ENCODE data around the gene MTMR12.

The MTMR12 gene

GRCh38 chr5:32229586-32229985 lies 83.2 kb downstream of the MTMR12 start:
- Histone ChIP-seq H3K18ac (ENCODE audit: low read length) (no peak overlapping the region), H3K27me3 (ENCODE audit: insufficient read depth, low read length, poor library complexity) (no peaks in the 10 kb centered on the region), H3K56ac (ENCODE audit: low read length) (no peak overlapping the region), H2BK120ac (ENCODE audit: low read depth, low read length) (no peak overlapping the region), H4K8ac (ENCODE audit: low read depth, low read length) (no peak overlapping the region), H4K5ac (ENCODE audit: low read length) (no peak overlapping the region), H3K9ac (ENCODE audit: low read length) (no peak overlapping the region), H2BK5ac (ENCODE audit: low read length) (no peak overlapping the region), H3K4me1 (ENCODE audit: control insufficient read depth, low read depth, low read length) (no peaks in the 10 kb centered on the region), H3K4me2 (ENCODE audit: low read length) (no peak overlapping the region), H3K4ac (ENCODE audit: low read depth, low read length) (no peak overlapping the region), H2AK5ac (ENCODE audit: low read length) (no peak overlapping the region), H3K79me1 (ENCODE audit: low read length) (no peaks in the 10 kb centered on the region), H2BK15ac (replicated peaks; ENCODE audit: low read depth) (no peak overlapping the region), H3K23ac (ENCODE audit: low read length) (no peak overlapping the region), H3K27ac (ENCODE audit: low read depth, low read length) (no peak overlapping the region), H3K4me3 (ENCODE audit: low read length) (no peak overlapping the region), H3K79me2 (ENCODE audit: control insufficient read depth, insufficient read depth, low read length) (no peaks in the 10 kb centered on the region), H3K36me3 (ENCODE audit: control insufficient read depth, insufficient read depth, low read length) (no peaks in the 10 kb centered on the region)
- WGBS (ENCODE audit: extremely low coverage, insufficient coverage, low lambda C conversion rate), result no CpG with 5 or more reads among the region's 14 CpGs
- DNase-seq, result no peak

DNA sequence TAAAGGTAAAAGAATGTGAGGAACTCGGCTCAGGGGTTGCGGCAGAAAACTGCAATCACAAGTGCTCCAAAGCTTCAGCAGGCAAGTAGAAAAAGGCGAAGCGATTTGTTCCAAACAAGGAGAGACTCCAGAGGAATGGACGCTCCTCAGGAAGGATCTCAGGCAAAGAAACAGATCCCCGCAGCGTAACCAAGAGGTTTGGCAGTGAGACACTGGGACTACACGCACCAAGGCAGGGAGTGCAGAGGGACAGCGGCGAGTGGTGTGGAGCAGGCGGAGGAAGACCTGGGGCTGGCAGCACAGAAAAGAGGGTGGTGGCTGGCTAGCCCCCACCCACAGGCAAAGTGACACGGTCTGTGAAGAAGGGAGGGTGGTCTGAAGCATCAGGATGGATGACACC lies 83.9 kb downstream of the MTMR12 start:
- H3K27ac ChIP-seq (ENCODE audit: low read depth, low read length), result no peak overlapping the region
- no peaks in the 10 kb centered on the region for H3K79me2 ChIP-seq (ENCODE audit: control insufficient read depth, insufficient read depth, low read length)
- no peak overlapping the region for H4K5ac ChIP-seq (ENCODE audit: low read length)
- no peak for DNase-seq
- no peaks in the 10 kb centered on the region for H3K36me3 ChIP-seq (ENCODE audit: control insufficient read depth, insufficient read depth, low read length)
- no peak overlapping the region for H2AK5ac ChIP-seq (ENCODE audit: low read length)
- H3K23ac ChIP-seq (ENCODE audit: low read length), result no peak overlapping the region
- H4K8ac ChIP-seq (ENCODE audit: low read depth, low read length), result no peak overlapping the region
- no peak overlapping the region for H3K56ac ChIP-seq (ENCODE audit: low read length)
- H3K4me2 ChIP-seq (ENCODE audit: low read length), result no peak overlapping the region
- WGBS (ENCODE audit: extremely low coverage, insufficient coverage, low lambda C conversion rate), result no CpG with 5 or more reads among the region's 12 CpGs
- H2BK5ac ChIP-seq (ENCODE audit: low read length), result no peak overlapping the region
- no peak overlapping the region for H3K9ac ChIP-seq (ENCODE audit: low read length)
- no peaks in the 10 kb centered on the region for H3K27me3 ChIP-seq (ENCODE audit: insufficient read depth, low read length, poor library complexity)
- no peak overlapping the region for H2BK120ac ChIP-seq (ENCODE audit: low read depth, low read length)
- no peak overlapping the region for H2BK15ac ChIP-seq (replicated peaks; ENCODE audit: low read depth)
- H3K18ac ChIP-seq (ENCODE audit: low read length), result no peak overlapping the region
- H3K4me1 ChIP-seq (ENCODE audit: control insufficient read depth, low read depth, low read length), result peaks cover 1% of the 10 kb centered on the region
- H3K4me3 ChIP-seq (ENCODE audit: low read length), result no peak overlapping the region
- H3K4ac ChIP-seq (ENCODE audit: low read depth, low read length), result no peak overlapping the region
- no peaks in the 10 kb centered on the region for H3K79me1 ChIP-seq (ENCODE audit: low read length)

GRCh38 chr5:32225445-32225844 lies 87.3 kb downstream of the MTMR12 start:
- Histone ChIP-seq H3K4me2 (ENCODE audit: low read length) (no peak overlapping the region), H3K56ac (ENCODE audit: low read length) (no peak overlapping the region), H3K9ac (ENCODE audit: low read length) (no peak overlapping the region), H4K8ac (ENCODE audit: low read depth, low read length) (no peak overlapping the region), H3K4ac (ENCODE audit: low read depth, low read length) (no peak overlapping the region), H3K4me1 (ENCODE audit: control insufficient read depth, low read depth, low read length) (peaks cover 1% of the 10 kb centered on the region), H4K5ac (ENCODE audit: low read length) (no peak overlapping the region), H2BK120ac (ENCODE audit: low read depth, low read length) (no peak overlapping the region), H3K27ac (ENCODE audit: low read depth, low read length) (no peak overlapping the region), H2BK5ac (ENCODE audit: low read length) (no peak overlapping the region), H3K18ac (ENCODE audit: low read length) (no peak overlapping the region), H2AK5ac (ENCODE audit: low read length) (no peak overlapping the region), H3K4me3 (ENCODE audit: low read length) (no peak overlapping the region), H3K23ac (ENCODE audit: low read length) (no peak overlapping the region), H3K79me2 (ENCODE audit: control insufficient read depth, insufficient read depth, low read length) (no peaks in the 10 kb centered on the region), H3K36me3 (ENCODE audit: control insufficient read depth, insufficient read depth, low read length) (no peaks in the 10 kb centered on the region), H2BK15ac (replicated peaks; ENCODE audit: low read depth) (no peak overlapping the region), H3K27me3 (ENCODE audit: insufficient read depth, low read length, poor library complexity) (no peaks in the 10 kb centered on the region), H3K79me1 (ENCODE audit: low read length) (no peaks in the 10 kb centered on the region)
- no peak for DNase-seq
- WGBS (ENCODE audit: extremely low coverage, insufficient coverage, low lambda C conversion rate), result no CpG with 5 or more reads among the region's 5 CpGs

DNA sequence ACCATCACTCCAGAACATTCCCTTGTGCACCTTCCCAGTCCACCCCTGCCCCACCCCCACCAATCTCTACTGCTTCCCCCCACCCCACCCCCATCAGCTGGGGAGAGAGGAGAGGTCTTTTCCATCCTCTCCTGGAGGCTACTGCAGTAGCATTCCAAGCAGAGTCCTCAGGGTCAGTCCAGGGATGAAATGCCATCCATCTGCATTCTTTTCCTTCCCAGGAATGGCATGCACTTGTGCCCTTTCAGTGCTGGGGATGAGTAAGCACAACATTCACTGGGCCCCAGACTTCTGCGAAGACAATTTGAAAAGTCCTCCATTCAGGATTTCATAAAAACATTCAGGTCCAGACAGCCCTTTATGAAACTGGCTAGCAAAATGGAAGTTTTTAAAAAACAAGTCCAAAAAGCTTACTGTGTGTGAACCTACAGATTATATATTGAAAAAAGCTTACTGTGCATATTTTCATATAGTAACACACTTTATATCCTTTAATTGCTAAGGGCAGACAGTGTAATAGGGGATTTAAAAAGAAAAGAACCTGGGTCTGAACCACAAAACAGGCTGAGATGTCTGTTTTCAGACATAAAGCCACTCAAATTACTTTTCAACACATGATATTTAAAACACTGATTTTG lies 88.6 kb downstream of the MTMR12 start:
- Histone ChIP-seq H3K79me2 (ENCODE audit: control insufficient read depth, insufficient read depth, low read length) (no peaks in the 10 kb centered on the region), H3K56ac (ENCODE audit: low read length) (no peak overlapping the region), H3K9ac (ENCODE audit: low read length) (no peak overlapping the region), H3K4ac (ENCODE audit: low read depth, low read length) (no peak overlapping the region), H3K18ac (ENCODE audit: low read length) (no peak overlapping the region), H3K36me3 (ENCODE audit: control insufficient read depth, insufficient read depth, low read length) (no peaks in the 10 kb centered on the region), H3K23ac (ENCODE audit: low read length) (no peak overlapping the region), H3K4me3 (ENCODE audit: low read length) (no peak overlapping the region), H2BK120ac (ENCODE audit: low read depth, low read length) (no peak overlapping the region), H3K4me2 (ENCODE audit: low read length) (no peak overlapping the region), H4K8ac (ENCODE audit: low read depth, low read length) (no peak overlapping the region), H2BK5ac (ENCODE audit: low read length) (no peak overlapping the region), H3K4me1 (ENCODE audit: control insufficient read depth, low read depth, low read length) (peaks cover 1% of the 10 kb centered on the region), H3K27ac (ENCODE audit: low read depth, low read length) (peak overlapping the region; percentile 40), H3K27me3 (ENCODE audit: insufficient read depth, low read length, poor library complexity) (no peaks in the 10 kb centered on the region), H2BK15ac (replicated peaks; ENCODE audit: low read depth) (no peak overlapping the region), H3K79me1 (ENCODE audit: low read length) (no peaks in the 10 kb centered on the region), H4K5ac (ENCODE audit: low read length) (no peak overlapping the region), H2AK5ac (ENCODE audit: low read length) (no peak overlapping the region)
- DNase-seq, result peak; percentile 97
- WGBS (ENCODE audit: extremely low coverage, insufficient coverage, low lambda C conversion rate), result no CpG with 5 or more reads among the region's 1 CpG

- no peak overlapping the region for H3K27ac ChIP-seq (ENCODE audit: low read depth, low read length)
- WGBS (ENCODE audit: extremely low coverage, insufficient coverage, low lambda C conversion rate), result no CpG with 5 or more reads among the region's 5 CpGs
- no peak overlapping the region for H3K4ac ChIP-seq (ENCODE audit: low read depth, low read length)
- no peak overlapping the region for H3K18ac ChIP-seq (ENCODE audit: low read length)
- H3K23ac ChIP-seq (ENCODE audit: low read length), result no peak overlapping the region
- no peak overlapping the region for H3K56ac ChIP-seq (ENCODE audit: low read length)
- H2BK5ac ChIP-seq (ENCODE audit: low read length), result no peak overlapping the region
- no peak overlapping the region for H4K8ac ChIP-seq (ENCODE audit: low read depth, low read length)
- DNase-seq, result no peak
- no peak overlapping the region for H2BK120ac ChIP-seq (ENCODE audit: low read depth, low read length)
- no peak overlapping the region for H3K4me2 ChIP-seq (ENCODE audit: low read length)
- no peak overlapping the region for H4K5ac ChIP-seq (ENCODE audit: low read length)
- H3K9ac ChIP-seq (ENCODE audit: low read length), result no peak overlapping the region
- H2AK5ac ChIP-seq (ENCODE audit: low read length), result no peak overlapping the region
- no peaks in the 10 kb centered on the region for H3K79me1 ChIP-seq (ENCODE audit: low read length)
- H3K4me3 ChIP-seq (ENCODE audit: low read length), result no peak overlapping the region
- no peaks in the 10 kb centered on the region for H3K36me3 ChIP-seq (ENCODE audit: control insufficient read depth, insufficient read depth, low read length)
- no peaks in the 10 kb centered on the region for H3K27me3 ChIP-seq (ENCODE audit: insufficient read depth, low read length, poor library complexity)
- no peak overlapping the region for H2BK15ac ChIP-seq (replicated peaks; ENCODE audit: low read depth)
- no peaks in the 10 kb centered on the region for H3K79me2 ChIP-seq (ENCODE audit: control insufficient read depth, insufficient read depth, low read length)
- H3K4me1 ChIP-seq (ENCODE audit: control insufficient read depth, low read depth, low read length), result peaks cover 1% of the 10 kb centered on the region
Measured at GRCh38 chr5:32222723-32223470, 89.8 kb downstream of the MTMR12 start.

Data from mesendoderm (in vitro differentiated cells).